BJ (cell line): ENCODE measurements around the gene RITA1. TPM values are rescaled to one million over a fixed set of nuclear protein-coding genes. Genes with fewer than 3 reads are reported as not detected.

Source experiments
- CTCF ChIA-PET: fragments of 350-600 bp; formaldehyde crosslinking; extraction: SDS; loops from one replicate; lab custom pipeline; 2021; ENCODE audit warnings: antibody characterized with exemption, inconsistent platforms; lab: Yijun Ruan, JAX
- POLR2A ChIA-PET: fragments of 300-600 bp; sonication (Branson Sonifier 250); formaldehyde crosslinking; extraction: SDS; loops from one replicate; lab custom pipeline; 2021; ENCODE audit warnings: antibody characterized with exemption; lab: Charles Lee
- DNase-seq: peaks from one replicate; pipeline ENCODE4 v3.0.0-alpha.2; 2011; ENCODE audit warnings: low read depth
- H3K27me3 ChIP-seq: 2 replicates; pipeline ENCODE4 v1.6.0; 2011; ENCODE audit warnings: low read length; ENCODE audit not compliant: control insufficient read depth, insufficient read depth
- H3K36me3 ChIP-seq: 2 replicates; pipeline ENCODE4 v1.5.1; 2011; ENCODE audit warnings: low read length; ENCODE audit not compliant: control insufficient read depth, insufficient read depth
- H3K4me3 ChIP-seq: 2 replicates; pipeline ENCODE4 v1.5.1; 2011; ENCODE audit warnings: low read depth, mild to moderate bottlenecking, control low read depth, low read length
- CTCF ChIP-seq: IDR thresholded peaks from 2 replicates; pipeline ENCODE4 v1.5.1; 2011; ENCODE audit warnings: low read depth, mild to moderate bottlenecking, control low read depth, inconsistent platforms, low read length, moderate library complexity; ENCODE audit not compliant: insufficient read depth
- polyA plus RNA-seq: library from polyadenylated mRNA; depleted of rRNA; stranded (reverse); fragments of >200 nt; gene quantifications from 2 replicates; pipeline ENCODE4 v1.2.3, GENCODE V29; 2011

RITA1 gene
- polyA plus RNA-seq, 1 experiment: 19.4 TPM

DNA sequence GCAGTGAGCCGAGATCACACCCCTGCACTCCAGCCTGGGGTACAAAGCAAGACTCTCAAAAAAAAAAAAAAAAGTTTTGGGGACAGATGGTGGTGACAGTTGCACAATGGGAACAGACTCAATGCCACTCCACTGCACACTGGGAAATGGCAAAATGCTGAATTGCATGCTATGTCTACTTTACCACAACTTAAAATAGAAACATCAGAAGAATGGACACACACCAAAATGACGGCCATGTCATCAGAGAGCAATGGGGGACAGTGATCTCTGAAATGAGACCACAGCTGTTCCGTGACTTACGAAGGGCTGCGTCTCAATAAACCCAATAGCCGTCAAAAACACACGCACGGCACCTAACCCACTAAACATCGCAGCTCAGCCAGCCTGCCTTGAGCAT, 14.0 kb upstream of the RITA1 start:
- ChIA-PET POLR2A (no interaction called here), CTCF (interaction anchor here (1.0 to 4.1 kb wide), 4 partner anchors 10 to 178 kb away, joined by 4 to 31 read pairs (median 18); no protein-coding TSS in a partner anchor)
- peaks cover 38% of the 10 kb centered on the region for H3K36me3 ChIP-seq
- no peak overlapping the region for H3K4me3 ChIP-seq
- no peaks in the 10 kb centered on the region for H3K27me3 ChIP-seq
- no peak for TF ChIP-seq CTCF
- no peak for DNase-seq

- Histone ChIP-seq H3K27me3 (no peaks in the 10 kb centered on the region), H3K4me3 (no peak overlapping the region), H3K36me3 (peaks cover 44% of the 10 kb centered on the region)
- DNase-seq: no peak
- POLR2A ChIA-PET: no interaction called here
- CTCF ChIA-PET: interaction anchor here (0.5 to 4.1 kb wide), 7 partner anchors 10 to 193 kb away, joined by 3 to 31 read pairs (median 4); no protein-coding TSS in a partner anchor
- TF ChIP-seq CTCF: no peak
These were observed 13.3 kb upstream of the RITA1 start for GRCh38 chr12:113172185-113172584.

DNA sequence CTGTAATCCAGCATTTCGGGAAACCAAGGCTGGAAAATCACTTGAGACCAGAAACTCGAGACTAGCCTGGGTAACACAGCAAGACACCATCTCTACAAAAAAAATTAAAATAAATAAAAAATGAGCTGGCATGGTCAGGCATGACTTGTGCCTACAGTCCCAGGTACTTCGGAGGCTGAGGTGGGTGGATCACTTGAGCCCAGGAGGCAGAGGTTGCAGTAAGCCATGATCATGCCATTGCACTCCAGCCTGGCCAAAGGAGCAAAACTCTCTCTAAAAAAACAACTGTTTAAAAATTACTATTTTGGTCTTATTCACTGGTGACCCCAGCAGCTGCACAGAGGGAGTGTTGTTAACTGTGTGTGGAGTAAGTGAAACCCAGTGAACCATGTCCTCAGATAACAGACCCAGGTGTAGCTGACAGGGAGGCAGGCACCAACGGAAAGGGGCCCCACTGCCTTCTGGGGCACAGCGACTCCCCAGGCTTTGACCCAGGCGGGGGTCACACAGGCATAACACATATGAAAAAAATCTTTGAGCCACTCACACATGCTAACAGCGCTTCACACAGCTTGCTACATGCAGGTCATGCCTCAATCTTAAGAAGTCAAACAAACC, 12.3 kb upstream of the RITA1 start:
- TF ChIP-seq CTCF: no peak
- CTCF ChIA-PET: interaction anchor here (0.8 to 7.5 kb wide), 13 partner anchors 8 to 181 kb away, joined by 3 to 65 read pairs (median 6); no protein-coding TSS in a partner anchor
- Histone ChIP-seq H3K36me3 (peaks cover 38% of the 10 kb centered on the region), H3K4me3 (no peak overlapping the region), H3K27me3 (no peaks in the 10 kb centered on the region)
- POLR2A ChIA-PET: no interaction called here
- no peak for DNase-seq

GRCh38 chr12:113174461-113175384, 10.8 kb upstream of the RITA1 start:
- Histone ChIP-seq H3K27me3 (no peaks in the 10 kb centered on the region), H3K36me3 (peaks cover 44% of the 10 kb centered on the region), H3K4me3 (no peak overlapping the region)
- TF ChIP-seq CTCF: peak; percentile 99
- ChIA-PET POLR2A (interaction anchor here (0.6 kb wide), 1 partner anchor 117 kb away, joined by 3 read pairs; no protein-coding TSS in a partner anchor), CTCF (interaction anchor here (0.6 to 7.5 kb wide), 25 partner anchors 8 to 1450 kb away, joined by 3 to 65 read pairs (median 4); partner anchors contain the start of genes CFAP73 and RITA1)
- DNase-seq: no peak

- H3K4me3 ChIP-seq: no peak overlapping the region
- H3K27me3 ChIP-seq: no peaks in the 10 kb centered on the region
- ChIA-PET CTCF (interaction anchor here (7.5 kb wide), 1 partner anchor 129 kb away, joined by 65 read pairs; no protein-coding TSS in a partner anchor), POLR2A (no interaction called here)
- peaks cover 26% of the 10 kb centered on the region for H3K36me3 ChIP-seq
- no peak for TF ChIP-seq CTCF
- DNase-seq: no peak
These were observed 6.5 kb upstream of the RITA1 start for GRCh38 chr12:113179023-113179422.
